Urothelium cell line (cell line): ENCODE measurements around the gene GMDS.
"Not testable (repeated sequence)": the region's sequence is repeated elsewhere in the genome, so short reads cannot be mapped to it uniquely, and the experiment has no call there.

Experiments
- DNase-seq: peaks from one replicate; pipeline ENCODE4 v3.0.0; 2011; ENCODE audit warnings: low spot score, mixed read lengths
- FAIRE-seq: peaks from 2 replicates; lab custom pipeline; 2011; peaks lifted over from hg19 to GRCh38; lab: Jason Lieb, UNC

The GMDS gene

DNA sequence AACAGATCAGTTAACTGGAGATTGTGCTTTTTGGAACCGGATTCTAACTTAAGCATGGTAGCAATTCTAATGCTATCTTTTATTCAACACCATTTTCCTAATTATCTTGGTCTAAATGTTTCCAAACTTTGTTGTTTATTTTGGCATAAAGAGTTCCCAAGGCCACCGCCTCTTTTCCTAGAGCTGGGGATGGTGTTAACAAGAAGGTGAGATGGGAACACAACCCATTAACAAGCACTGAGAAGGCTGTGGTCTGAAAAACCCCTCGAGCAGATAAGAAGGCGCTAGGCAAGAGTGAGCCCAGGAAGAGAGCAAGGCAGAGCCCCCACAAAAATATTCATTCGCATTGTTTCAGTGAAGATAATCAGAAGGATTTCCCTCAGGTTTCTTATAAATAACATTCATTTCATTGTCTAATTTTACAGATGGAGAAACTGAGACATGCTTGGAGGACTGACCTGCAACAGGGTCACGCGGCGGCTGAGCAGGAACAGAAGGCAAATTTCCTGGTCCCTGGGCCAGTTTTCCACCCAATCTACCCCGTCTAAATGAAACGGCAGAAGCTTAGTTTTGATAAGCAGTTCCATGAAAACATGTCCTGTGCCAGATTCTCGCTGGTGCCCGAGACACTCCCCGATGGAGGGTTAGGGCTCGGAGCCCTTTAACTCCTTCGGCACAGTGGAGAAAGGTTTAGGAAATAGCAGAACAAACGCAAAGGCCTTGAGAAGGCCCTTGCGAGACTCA lies 480.1 kb downstream of the GMDS start:
- DNase-seq, result no peak
- FAIRE-seq, result no peak

DNA sequence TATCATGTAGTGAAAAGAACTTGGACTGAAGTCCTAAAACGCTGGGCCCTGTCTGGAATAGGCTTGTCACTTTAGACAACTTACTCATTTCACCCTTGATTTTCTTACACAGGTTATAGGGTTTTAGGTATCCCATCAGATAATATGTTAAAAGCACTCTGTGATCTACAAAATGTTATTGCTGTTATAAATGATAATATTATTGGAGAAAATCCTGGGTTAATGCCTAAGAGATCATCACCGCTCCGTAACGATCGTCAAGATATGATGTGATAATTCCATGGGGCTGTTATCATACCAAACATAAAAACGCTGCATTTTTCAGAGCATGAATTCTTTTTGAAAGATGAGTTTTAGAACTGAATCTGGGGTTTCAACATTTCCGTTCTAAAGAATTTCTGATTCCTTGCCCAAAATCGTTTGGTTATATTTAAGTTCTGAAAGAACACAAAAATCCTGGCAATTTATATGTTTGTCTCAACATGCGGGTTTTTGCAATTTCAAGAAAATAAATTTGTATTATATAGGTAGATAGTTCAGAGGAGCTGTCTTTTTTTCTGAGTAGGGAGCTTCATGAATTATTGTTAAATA lies 480.9 kb downstream of the GMDS start:
- DNase-seq, result no peak
- no peak for FAIRE-seq

DNA sequence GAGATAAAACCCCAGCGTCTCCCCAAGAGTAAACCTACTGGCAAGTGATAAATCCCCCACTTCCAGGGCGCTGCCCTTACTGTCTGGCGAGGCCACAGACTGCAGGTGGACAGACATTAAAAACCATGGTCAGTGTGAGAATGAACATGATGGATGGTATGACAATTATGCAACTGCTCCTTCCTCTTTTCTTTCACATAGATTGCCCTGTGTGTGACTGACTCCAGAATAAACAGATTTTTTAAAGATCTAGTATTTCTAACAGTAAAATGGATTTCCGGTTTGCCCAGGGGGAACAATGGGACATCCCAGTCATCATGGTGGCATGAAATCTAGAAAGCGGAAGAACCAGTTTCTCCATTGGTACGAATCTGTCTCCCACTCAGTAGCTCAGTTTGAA lies 482.0 kb downstream of the GMDS start:
- DNase-seq (no peak), FAIRE-seq (no peak)

DNA sequence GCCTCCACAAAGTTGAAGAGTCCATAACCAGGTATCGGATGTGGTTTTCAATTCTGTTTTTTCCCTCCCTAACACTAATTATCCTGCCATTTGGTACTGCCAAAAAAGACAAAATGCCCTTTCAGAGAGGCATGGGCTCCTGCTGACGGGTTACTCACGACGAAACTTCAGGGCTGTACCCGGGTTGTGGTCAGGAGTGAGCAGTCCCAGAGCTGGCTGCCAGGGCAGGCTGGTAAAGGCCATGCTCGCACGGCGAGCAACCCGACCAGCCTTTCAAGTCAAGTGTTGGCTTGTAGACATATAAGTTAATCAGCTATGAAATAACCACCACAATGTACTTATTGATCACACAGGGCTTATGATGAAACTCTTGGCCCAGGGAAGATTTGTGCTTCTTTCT lies 483.2 kb downstream of the GMDS start:
- DNase-seq (no peak), FAIRE-seq (no peak)

DNA sequence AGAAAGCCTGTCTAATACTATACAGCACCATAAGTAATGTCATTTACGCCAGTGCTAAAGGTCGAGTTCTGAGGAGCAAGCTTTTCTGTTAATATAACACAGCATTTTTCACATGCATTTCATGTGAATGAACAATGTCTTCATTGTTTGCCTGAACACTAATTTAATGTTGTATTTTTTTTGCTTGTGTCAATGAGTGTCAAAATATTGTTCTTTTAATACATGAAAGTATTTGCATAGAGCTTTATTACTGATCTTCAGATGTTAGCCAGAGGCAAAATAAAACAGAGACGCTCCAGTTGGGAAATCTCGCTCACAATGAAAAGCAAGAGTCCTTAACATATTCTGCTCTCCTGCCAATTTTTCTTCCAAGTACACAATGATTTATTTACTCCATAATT lies 483.9 kb downstream of the GMDS start:
- DNase-seq, result no peak

DNA sequence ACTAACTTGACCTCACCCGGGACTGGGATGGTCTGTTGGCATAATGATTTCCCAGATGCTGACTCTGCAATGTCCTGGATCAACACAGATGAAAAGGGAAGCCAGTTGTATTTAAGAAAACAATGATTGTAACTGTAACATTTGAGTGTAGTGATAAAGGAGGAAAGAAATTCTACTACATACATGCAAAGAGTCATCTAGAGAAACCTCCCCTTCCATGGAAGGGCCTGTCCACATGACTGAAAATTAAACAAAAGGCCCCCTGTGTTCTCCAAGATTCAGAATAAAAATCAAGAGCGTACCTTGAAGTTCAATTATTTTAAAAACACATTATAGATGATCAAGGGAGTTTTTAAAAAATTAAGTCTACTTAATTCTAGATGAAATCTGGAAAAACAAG lies 484.5 kb downstream of the GMDS start:
- FAIRE-seq (no peak), DNase-seq (no peak)

More for the DNA sequence above, 483.9 kb downstream of the GMDS start:
- no peak for FAIRE-seq

DNA sequence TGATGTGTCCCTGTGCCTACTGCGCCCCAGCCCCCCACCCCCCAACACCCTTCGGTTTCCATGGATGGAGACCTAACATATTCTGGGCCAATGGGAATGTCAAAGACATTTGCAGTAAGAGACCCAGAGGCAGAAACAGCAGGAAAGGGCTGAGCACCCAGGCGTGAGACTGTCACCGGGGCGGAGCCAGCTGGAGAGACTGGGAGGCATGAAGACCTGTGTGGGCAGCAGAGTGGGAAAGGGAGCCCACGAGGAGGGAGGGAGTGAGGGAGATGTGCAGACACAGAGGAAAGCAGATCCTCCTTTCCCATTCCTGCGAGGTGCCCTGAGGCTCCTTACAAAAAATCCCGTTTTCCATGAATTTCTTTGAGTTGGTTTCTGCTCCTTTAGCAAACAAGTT lies 485.5 kb downstream of the GMDS start:
- no peak for FAIRE-seq
- no peak for DNase-seq

DNA sequence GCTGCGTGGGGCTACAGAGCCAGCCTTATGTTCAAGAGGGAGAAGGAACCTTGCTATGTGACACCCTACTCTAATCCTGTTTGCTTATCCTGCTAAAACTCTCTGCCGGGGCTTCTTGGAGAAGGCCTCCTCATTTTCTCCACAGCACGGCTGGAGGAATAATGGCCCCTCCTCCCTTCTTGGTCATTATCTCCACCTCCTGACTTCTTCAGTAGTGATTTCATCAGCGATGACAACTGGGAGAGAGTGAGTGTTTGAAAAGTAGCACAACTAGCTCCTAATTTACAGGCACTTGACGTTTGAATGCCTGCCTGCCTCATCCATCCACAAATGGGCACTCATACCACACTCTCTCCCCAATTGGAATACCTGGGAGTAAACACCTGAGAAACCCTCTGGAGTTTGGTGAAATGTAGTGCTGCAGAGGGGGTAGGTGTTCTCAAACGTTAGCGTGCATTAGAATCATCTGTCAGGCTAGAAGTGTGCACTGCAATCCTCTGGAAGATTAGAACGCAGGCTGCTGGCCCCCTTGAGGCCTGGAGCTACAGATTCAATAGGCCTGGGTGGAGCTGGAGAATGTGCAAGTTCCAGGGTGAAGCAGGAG lies 487.2 kb downstream of the GMDS start:
- FAIRE-seq (no peak), DNase-seq (no peak)

DNA sequence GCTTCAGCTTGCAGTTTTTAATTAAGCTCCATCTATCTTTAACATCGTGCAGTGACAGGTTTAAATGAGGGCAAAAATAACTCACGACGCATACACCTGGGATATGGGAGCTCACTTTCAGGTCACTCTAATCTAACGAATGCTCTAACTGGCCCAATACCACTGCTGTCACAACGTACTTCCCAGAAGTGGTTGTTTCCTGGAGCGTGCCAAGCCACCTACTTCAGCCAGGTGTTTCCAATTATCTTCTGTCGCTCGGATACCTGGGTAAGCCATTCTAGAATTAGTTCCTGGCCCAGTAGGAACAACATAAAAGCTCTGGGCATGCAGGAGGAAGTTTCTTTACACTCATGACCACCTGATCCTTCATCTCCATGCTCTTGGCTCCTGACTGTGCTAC lies 488.3 kb downstream of the GMDS start:
- FAIRE-seq, result no peak
- no peak for DNase-seq

DNA sequence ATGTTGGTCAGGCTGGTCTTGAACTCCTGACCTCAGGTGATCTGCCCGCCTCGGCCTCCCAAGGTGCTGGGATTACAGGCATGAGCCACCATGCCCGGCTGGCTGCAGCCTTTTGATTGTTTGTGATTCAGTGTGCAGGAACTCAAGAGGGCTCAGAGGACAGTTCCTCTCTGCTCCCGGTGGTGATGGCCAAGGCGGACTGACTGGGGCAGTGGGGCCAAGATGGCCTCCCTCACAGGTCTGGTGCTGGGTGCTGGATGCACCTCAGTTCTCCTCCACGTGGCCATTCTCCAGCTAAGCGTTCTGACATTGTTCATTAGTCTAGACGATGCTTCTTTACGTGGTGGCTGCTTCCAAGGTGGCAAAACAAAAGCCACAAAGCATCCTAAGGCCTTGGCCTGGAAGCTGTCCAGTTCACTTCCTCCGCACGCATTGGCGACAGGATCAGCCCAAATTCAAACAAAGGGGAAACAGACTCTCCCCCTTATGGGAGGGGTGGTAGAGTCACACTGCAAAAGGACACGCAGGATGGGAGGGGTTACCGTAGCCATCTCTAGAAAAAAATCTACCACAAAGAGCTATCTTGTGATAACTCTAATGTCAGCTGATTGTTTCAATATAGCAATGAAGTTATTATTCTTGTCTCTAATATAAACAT lies 488.8 kb downstream of the GMDS start:
- DNase-seq, result no peak
- FAIRE-seq, result no peak

DNA sequence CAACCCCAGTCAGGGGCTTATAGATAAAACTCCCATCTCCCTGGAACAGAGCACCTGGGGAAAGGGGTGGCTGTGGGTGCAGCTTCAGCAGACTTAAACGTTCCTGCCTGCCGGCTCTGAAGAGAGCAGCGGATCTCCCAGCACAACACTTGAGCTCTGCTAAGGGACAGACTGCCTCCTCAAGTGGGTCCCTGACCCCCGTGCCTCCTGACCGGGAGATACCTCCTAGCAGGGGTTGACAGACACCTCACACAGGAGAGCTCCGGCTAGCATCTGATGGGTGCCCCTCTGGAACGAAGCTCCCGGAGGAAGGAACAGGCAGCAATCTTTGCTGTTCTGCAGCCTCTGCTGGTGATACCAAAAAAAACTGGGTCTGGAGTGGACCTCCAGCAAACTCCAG lies 494.3 kb downstream of the GMDS start:
- not testable (repeated sequence) for DNase-seq, FAIRE-seq

DNA sequence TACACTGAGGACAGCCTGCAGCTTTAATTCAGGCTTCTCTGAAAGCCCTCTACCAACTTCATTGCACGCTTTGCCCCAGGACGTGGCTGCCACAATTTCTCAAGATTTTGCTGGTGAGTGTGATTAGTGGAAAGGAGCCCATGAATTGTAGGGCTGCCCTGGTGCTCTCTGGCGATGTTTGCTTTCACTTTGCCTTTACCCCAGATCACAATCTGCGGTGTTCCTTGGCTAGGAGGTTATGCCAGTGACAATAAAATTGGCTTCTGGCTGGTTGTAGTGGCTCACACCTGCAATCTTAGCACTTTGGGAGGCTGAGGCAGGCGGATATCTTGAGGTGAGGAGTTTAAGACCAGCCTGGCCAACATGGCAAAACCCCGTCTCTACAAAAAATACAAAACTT lies 496.4 kb downstream of the GMDS start:
- FAIRE-seq (no peak), DNase-seq (no peak)

DNA sequence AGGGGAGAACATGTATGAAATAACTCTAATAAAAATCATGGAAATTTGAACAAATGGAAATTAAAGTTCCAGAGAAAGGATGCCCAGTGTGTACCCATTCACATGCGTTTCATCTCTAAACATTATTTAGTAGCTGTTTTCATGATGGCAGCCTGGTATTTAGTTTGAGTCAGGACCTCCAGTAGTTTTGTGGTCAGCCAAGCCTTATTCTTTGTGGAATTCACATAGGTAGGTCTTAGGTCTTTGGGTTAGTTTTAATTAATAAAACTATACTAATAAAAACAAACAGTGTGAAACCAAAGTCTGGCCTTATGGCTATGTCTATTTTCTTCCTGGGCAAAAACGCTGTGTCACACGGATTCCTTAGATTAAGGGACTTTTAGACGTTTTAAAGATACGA lies 497.9 kb downstream of the GMDS start:
- DNase-seq, result no peak
- FAIRE-seq, result no peak

DNA sequence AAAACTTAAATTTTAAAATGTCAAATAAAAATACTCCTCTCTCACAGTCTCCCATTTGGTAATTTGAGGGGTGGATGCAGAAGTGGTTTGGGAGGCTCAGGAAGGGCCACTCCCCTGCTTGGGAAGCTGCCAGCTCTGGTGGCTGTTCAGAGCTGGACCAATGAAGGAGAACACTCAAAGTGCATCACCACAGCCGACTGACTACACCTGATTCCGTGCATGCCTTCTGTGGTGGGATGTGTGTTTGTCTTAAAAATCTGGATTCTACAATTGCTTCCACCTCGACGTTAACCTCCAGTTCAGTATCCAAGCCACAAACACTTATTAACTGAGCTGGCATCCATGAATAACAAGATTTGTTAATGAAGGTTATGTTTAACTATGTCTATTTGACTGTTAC lies 498.4 kb downstream of the GMDS start:
- DNase-seq, result no peak
- no peak for FAIRE-seq

DNA sequence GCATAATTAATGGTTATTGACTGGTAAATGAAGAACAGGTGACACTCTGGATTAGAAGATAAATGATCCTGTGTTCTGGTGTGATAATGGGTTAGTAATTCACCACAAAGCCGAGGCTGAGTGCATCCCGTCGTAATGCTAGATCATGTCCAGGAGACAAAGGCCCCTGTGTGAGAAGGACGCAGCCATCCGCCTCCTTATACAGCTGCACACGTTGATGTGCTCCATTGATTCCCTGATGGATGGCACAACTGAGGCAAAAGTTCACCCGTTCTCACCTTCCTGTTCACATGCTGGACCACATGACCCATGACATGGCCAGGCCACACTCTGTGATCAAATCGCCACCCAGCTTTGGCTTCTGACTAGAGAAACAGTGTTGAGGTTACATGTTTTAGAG lies 499.6 kb downstream of the GMDS start:
- DNase-seq, result no peak
- FAIRE-seq, result no peak

DNA sequence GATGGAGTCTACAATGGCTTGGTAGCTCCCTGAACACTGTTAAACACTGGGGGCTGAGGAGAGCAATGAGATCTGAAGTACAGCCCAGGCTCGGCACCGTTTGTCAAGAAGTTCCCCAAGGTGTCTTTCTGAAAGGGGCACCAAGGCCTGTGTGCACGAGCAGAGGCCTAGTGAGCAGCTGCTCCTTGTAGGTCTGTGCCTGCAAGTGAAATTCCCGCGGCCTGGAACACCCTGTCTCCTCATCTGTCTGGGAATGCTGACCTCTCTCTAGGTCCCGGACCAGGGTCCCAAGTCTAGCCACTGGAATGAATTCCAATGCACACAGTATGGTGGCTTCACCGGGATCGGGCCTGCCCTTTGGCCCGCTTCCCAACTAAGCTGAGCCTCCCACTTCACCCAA lies 500.9 kb downstream of the GMDS start:
- no peak for DNase-seq
- FAIRE-seq, result no peak

DNA sequence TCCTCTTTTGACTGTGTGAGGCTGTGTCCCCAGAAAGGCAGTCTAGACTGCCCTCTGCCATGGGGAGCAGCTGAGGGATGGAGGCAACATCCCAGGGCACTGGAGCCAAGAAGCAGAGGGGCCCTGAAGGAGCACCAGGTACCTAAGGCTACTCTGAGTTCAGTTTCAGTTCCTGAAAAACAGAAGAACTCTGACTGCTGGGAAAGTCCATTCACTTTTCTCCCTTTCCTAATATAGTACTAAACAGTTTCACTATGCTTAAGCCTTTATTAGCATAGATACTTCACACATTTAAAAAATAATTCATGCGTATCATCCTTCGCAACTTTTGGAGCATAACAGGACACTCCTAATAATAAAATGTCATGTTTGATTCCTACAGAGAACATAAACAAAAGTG lies 505.7 kb downstream of the GMDS start:
- FAIRE-seq (no peak), DNase-seq (no peak)

DNA sequence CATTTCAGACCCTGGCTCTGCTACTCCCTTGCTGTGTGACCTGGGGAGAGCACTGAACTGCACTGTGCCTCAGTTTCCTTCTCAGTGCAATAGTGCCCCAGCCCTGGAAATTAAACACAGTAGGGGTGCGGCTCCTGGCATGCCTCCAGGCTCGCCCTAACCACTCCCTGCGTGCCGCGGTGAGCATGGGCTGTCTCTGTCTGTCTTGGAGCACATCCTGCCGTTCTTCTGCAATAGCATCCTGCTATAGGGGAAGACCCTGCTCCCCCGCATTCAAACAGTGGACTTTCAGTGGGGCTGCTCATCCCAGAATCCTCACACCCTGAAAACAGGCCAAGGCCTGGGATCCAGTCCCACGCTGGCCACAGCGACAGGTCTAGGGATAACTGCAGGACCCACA lies 506.2 kb downstream of the GMDS start:
- FAIRE-seq (no peak), DNase-seq (no peak)

DNA sequence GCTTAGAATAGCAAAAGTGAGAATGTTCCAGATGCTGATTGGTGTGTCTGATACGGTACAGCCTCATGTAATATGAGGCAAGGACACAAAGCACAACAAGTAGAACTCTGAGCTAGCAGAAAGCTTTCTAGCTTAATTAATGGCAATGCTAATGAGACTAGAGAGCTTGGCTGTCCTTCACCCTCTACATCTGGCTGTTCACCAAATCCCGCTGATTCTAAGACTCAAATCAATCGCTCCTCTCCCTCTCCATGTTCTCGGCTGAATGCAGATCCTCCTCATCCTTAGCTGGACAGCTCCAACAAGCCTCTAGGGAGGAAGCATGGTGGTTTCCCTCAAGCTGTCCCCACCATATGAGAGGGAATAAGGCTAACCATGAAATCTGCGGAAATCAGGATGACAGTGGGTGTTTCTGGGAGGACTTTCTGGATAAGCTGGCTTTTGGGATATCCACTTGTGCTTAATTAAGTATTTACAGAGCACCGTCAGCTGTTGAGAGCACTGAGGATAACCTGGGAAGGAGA lies 506.8 kb downstream of the GMDS start:
- DNase-seq, result no peak
- FAIRE-seq, result no peak

DNA sequence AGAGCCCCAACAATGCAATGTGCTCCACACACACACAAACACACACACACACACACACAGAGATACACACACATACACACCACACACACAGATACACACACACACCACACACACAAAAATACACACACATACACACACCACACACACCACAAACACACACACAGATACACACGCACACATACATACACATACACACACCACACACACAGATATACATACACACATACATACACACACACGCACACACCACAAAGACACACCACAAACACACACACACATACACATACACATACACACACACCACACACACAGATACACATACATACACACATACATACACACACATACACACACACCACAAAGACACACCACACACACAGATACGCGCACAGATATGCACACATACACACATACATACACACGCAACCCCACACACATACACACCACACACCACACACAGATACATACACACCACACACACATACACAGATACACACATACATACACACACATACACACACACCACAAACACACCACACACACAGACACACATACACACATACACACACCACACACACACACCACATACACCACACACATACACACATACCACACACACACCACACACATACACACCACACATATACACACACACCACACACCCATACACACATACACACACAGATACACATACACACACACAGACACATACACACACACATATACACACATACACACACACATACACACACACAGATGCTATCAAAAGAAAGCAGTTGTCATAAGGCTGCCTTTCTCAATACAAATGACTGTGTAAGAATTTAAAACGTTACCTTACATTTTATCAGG lies 507.7 kb downstream of the GMDS start:
- DNase-seq (no peak), FAIRE-seq (peak; percentile 89)
